Measurements from ENCODE around the gene GATA3.

DNA sequence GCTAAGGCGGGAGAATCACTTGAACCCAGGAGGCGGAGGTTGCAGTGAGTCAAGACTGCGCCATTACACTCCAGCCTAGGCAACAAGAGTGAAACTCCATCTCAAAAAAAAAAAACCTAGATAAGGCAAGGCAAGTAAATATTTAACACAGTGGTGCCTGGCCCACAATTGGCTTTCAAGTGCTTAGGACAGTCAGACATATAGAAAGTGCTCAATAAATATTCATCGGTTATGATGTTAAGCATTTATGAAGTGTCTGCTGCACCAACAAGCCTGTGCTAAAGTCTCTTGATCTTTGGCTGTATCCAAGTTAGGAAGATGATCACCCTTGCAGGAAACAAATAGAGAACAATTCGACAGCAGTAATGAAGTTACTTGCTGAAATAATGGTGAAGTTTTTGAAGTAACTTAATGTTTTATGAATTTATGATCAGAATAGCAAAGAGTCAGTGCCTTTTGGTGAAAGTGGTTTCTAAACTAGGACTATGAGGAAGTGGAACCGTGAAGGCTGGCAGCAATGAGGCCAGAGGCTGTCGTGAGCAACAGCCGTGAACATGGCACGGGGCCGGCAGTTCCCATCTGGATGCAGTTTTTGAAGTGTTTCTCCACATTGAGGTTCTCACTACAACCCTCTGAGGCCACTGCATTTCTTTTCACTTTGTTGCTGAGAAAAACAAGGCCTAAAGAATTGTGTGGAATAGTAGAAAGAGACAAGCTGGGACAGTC is 48.1 kb upstream of the GATA3 start:
- TF ChIP-seq, protein P1, sequence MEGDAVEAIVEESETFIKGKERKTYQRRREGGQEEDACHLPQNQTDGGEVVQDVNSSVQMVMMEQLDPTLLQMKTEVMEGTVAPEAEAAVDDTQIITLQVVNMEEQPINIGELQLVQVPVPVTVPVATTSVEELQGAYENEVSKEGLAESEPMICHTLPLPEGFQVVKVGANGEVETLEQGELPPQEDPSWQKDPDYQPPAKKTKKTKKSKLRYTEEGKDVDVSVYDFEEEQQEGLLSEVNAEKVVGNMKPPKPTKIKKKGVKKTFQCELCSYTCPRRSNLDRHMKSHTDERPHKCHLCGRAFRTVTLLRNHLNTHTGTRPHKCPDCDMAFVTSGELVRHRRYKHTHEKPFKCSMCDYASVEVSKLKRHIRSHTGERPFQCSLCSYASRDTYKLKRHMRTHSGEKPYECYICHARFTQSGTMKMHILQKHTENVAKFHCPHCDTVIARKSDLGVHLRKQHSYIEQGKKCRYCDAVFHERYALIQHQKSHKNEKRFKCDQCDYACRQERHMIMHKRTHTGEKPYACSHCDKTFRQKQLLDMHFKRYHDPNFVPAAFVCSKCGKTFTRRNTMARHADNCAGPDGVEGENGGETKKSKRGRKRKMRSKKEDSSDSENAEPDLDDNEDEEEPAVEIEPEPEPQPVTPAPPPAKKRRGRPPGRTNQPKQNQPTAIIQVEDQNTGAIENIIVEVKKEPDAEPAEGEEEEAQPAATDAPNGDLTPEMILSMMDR (conservative IDR thresholded peaks at IDR 0.05) = no peak
- TF ChIP-seq ZFX (IDR thresholded peaks at IDR 0.05) = no peak
